Epithelial cell of esophagus (primary cell): ENCODE results near the gene FECH.

Experiments used
- DNase-seq: peaks from one replicate; pipeline ENCODE4 v3.0.0; 2010; ENCODE audit warnings: low read depth
- H3K4me3 ChIP-seq: 2 replicates; pipeline ENCODE4 v1.5.1; 2011; ENCODE audit warnings: mild to moderate bottlenecking, low read length, control low read depth
- CTCF ChIP-seq: IDR thresholded peaks from 2 replicates; pipeline ENCODE4 v1.5.1; 2011; ENCODE audit warnings: low read depth, mild to moderate bottlenecking, low read length, control low read depth, inconsistent platforms; ENCODE audit not compliant: insufficient read depth; ENCODE audit errors: missing control alignments

FECH gene

GRCh38 chr18:57586251-57587049 lies at the start of gene FECH:
FECH (minus strand) TSS chr18:57586702; CDS start chr18:57586620, 82 bp downstream.
- TF ChIP-seq CTCF: no peak

GRCh38 chr18:57635003-57635822 lies 48.7 kb upstream of the FECH start:
- H3K4me3 ChIP-seq: no peak overlapping the region
- no peak for DNase-seq
- TF ChIP-seq CTCF: no peak

More at GRCh38 chr18:57586251-57587049, at the start of gene FECH:
- DNase-seq: peak; percentile 72
- H3K4me3 ChIP-seq: peak within 1 kb of the TSS; percentile 75

- no peak for TF ChIP-seq CTCF
- H3K4me3 ChIP-seq: no peak overlapping the region
- DNase-seq: no peak
Measured at GRCh38 chr18:57631697-57632096, 45.2 kb upstream of the FECH start.

- peak overlapping the region; percentile 67 for H3K4me3 ChIP-seq
- no peak for DNase-seq
- no peak for TF ChIP-seq CTCF
Measured at GRCh38 chr18:57630754-57631595, 44.5 kb upstream of the FECH start.

- peak; percentile 67 for TF ChIP-seq CTCF
- H3K4me3 ChIP-seq: peak overlapping the region; percentile 67
- peak; percentile 96 for DNase-seq
Measured at GRCh38 chr18:57630002-57630753, 43.7 kb upstream of the FECH start.

DNA sequence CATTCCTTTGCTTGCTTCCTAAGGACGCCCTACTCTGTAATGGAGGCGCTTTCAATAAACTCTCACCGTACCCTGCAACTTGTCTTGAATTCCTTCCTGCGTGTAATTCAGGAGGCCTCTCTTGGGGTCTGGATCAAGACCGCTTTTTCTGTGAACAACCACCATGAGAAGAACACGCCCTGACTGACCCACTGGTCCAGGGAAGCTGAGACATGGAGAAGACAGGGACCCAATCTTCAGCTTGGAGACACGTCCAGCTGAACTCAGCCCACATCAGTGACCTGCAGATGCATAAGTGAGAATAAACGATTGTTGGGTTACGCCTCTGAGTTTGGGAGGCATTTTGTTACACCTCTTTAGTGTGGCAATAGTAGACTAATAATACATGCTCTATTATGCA lies 42.9 kb upstream of the FECH start:
- DNase-seq: no peak
- TF ChIP-seq CTCF: no peak
- H3K4me3 ChIP-seq: peak overlapping the region; percentile 67
